SK-N-MC (cell line): ENCODE data around the gene HLA-A.
"Not testable (repeated sequence)": the region's sequence is repeated elsewhere in the genome, so short reads cannot be mapped to it uniquely, and the experiment has no call there.

Experiments
- DNase-seq: peaks from one replicate; pipeline ENCODE4 v3.0.0-alpha.2; 2011; ENCODE audit warnings: low read depth, low spot score
- H3K27ac ChIP-seq: fragments of 200-600 bp; sonication (generic); 2 replicates; pipeline ENCODE4 v1.5.1; 2016; ENCODE audit warnings: mixed run types
- H3K36me3 ChIP-seq: fragments of 200-600 bp; sonication (generic); 2 replicates; pipeline ENCODE4 v1.6.1; 2017; ENCODE audit warnings: antibody characterized with exemption, low read length, mixed read lengths; ENCODE audit not compliant: insufficient read depth
- H3K4me3 ChIP-seq: fragments of 200-600 bp; sonication (generic); 2 replicates; pipeline ENCODE4 v1.5.1; 2016
- H3K9ac ChIP-seq: fragments of 200-600 bp; sonication (generic); 2 replicates; pipeline ENCODE4 v1.8.0; 2017; ENCODE audit warnings: mixed run types, mixed read lengths; ENCODE audit not compliant: insufficient read length
- H3K9me3 ChIP-seq: fragments of 200-600 bp; sonication (generic); 2 replicates; pipeline ENCODE4 v1.6.1; 2017; ENCODE audit warnings: low read depth, mild to moderate bottlenecking, antibody characterized with exemption, low read length, moderate library complexity, mixed read lengths
- EZH2 ChIP-seq: fragments of 200-600 bp; sonication (generic); IDR thresholded peaks from one replicate; pipeline ENCODE4 v1.6.1; 2017; ENCODE audit warnings: antibody characterized with exemption
- FOXP2 ChIP-seq: optimal IDR thresholded peaks from 2 replicates; pipeline ENCODE3; 2011; ENCODE audit warnings: mild to moderate bottlenecking, moderate library complexity; ENCODE audit not compliant: insufficient read depth; ENCODE audit errors: extremely low read length, control extremely low read depth
- POLR2AphosphoS5 ChIP-seq: IDR thresholded peaks from 2 replicates; pipeline ENCODE4 v1.6.1; 2012; ENCODE audit warnings: mild to moderate bottlenecking, low read depth, low read length, borderline replicate concordance

Gene HLA-A

GRCh38 chr6:29953001-29953441, 10.7 kb downstream of the HLA-A start:
- H3K27ac ChIP-seq = no peak overlapping the region
- no peaks in the 10 kb centered on the region for H3K9me3 ChIP-seq
- TF ChIP-seq FOXP2 = no peak
- no peak for TF ChIP-seq POLR2AphosphoS5
- no peak for TF ChIP-seq EZH2
- H3K4me3 ChIP-seq = no peak overlapping the region
- H3K36me3 ChIP-seq = no peaks in the 10 kb centered on the region; the same call in 1 of the 2 replicates
- no peak for DNase-seq
- H3K9ac ChIP-seq = no peak overlapping the region

DNA sequence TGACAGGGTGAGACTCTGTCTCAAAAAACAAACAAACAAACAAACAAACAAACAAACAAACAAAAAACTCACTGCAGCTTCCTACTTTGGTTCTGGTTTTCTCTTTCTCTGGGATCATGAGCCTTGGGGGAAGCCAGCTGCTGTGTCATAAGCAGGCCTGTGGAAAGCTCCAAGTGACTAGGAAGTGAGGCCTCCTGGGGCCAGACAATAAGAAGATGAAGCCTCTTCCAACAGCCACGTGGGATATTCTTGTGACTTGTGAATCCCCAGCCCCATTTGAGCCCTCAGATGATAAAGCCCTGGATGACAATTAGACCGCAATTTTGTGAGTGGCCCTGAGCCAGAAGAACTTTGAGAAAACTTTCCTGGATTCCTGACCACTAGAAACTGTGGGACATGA, 11.4 kb downstream of the HLA-A start:
- Histone ChIP-seq H3K9ac (no peak overlapping the region), H3K4me3 (no peak overlapping the region), H3K27ac (no peak overlapping the region), H3K9me3 (no peaks in the 10 kb centered on the region), H3K36me3 (no peaks in the 10 kb centered on the region)
- TF ChIP-seq FOXP2 = no peak
- no peak for TF ChIP-seq EZH2
- no peak for TF ChIP-seq POLR2AphosphoS5
- no peak for DNase-seq

- Histone ChIP-seq H3K9me3 (no peaks in the 10 kb centered on the region), H3K36me3 (no peaks in the 10 kb centered on the region), H3K9ac (no peak overlapping the region), H3K27ac (no peak overlapping the region), H3K4me3 (no peak overlapping the region)
- TF ChIP-seq POLR2AphosphoS5 = no peak
- TF ChIP-seq FOXP2 = no peak
- no peak for TF ChIP-seq EZH2
- no peak for DNase-seq
These were observed 11.9 kb downstream of the HLA-A start for GRCh38 chr6:29954272-29954671.

DNA sequence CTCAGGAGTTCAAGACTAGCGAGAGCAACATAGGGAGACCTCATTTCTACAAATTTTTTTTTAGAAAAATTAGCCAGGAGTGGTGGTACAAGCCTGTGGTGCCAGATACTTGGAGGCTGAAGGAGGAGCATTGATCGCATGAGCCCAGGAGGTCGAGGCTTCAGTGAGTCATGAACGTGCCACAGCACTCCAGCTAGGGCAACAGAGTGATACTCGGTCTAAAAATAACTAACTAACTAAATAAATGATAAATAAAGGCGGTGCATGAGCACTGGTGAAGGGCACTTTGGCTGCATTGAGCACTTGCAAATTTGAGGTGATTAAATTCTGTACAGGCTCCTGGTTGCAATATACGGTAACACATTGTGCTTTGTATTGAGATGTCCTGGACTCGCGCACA, 13.5 kb downstream of the HLA-A start:
- no peak overlapping the region for H3K4me3 ChIP-seq
- TF ChIP-seq EZH2 (no peak), FOXP2 (no peak), POLR2AphosphoS5 (no peak)
- no peak overlapping the region for H3K9ac ChIP-seq
- DNase-seq = no peak
- no peaks in the 10 kb centered on the region for H3K36me3 ChIP-seq
- no peaks in the 10 kb centered on the region for H3K9me3 ChIP-seq
- H3K27ac ChIP-seq = no peak overlapping the region

GRCh38 chr6:29956518-29956917, 14.2 kb downstream of the HLA-A start:
- Histone ChIP-seq H3K27ac (no peak overlapping the region), H3K36me3 (no peaks in the 10 kb centered on the region), H3K9ac (no peak overlapping the region), H3K9me3 (no peaks in the 10 kb centered on the region), H3K4me3 (no peak overlapping the region)
- no peak for DNase-seq
- no peak for TF ChIP-seq EZH2
- no peak for TF ChIP-seq FOXP2
- TF ChIP-seq POLR2AphosphoS5 = no peak

DNA sequence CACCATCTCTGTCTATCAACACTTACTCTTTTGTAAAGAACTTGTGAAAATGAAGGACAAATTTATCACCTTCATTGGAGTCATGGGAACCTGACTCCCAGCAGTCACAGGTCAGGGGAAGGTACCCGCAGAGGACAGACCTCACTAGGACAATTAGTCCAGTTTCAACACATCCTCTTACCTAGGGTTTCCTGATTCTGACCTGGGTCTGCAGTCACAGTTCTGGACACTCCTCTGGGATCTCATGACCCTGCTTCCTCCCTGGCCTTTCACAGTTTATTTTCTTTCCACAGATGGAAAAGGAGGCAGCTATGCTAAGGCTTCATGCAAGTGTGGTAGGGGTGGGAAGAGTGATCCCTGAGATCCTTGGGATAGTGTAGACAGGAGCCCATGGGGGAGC, 15.7 kb downstream of the HLA-A start:
- H3K9me3 ChIP-seq = no peaks in the 10 kb centered on the region
- no peak overlapping the region for H3K27ac ChIP-seq
- no peak for TF ChIP-seq POLR2AphosphoS5
- TF ChIP-seq EZH2 = no peak
- no peak for TF ChIP-seq FOXP2
- no peaks in the 10 kb centered on the region for H3K36me3 ChIP-seq
- no peak overlapping the region for H3K4me3 ChIP-seq
- DNase-seq = no peak
- H3K9ac ChIP-seq = no peak overlapping the region

DNA sequence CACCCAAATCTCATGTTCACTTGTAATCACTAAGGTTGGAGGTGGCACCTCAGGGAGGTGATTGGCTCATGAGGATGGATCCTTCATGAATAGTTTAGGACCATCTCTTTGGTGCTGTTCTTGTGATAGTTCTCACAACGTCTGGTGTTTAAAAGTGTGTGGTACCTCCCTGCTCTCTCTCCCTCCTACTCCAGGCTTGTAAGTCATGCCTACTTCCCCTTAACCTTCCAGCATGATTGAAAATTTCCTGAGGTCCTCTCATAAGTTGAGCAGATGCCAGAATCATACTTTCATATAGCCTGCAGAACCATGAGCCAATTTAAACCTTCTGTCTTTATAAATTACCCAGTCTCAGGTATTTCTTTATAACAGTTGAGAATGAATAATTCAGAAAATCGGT, 16.6 kb downstream of the HLA-A start:
- no peak overlapping the region for H3K4me3 ChIP-seq
- TF ChIP-seq POLR2AphosphoS5 (no peak), FOXP2 (no peak), EZH2 (no peak)
- H3K9me3 ChIP-seq = no peaks in the 10 kb centered on the region
- DNase-seq = no peak
- H3K9ac ChIP-seq = no peak overlapping the region
- H3K36me3 ChIP-seq = no peaks in the 10 kb centered on the region
- no peak overlapping the region for H3K27ac ChIP-seq

- Histone ChIP-seq H3K27ac (no peak overlapping the region), H3K9ac (no peak overlapping the region), H3K36me3 (no peaks in the 10 kb centered on the region), H3K9me3 (no peaks in the 10 kb centered on the region), H3K4me3 (no peak overlapping the region)
- TF ChIP-seq POLR2AphosphoS5 (no peak), EZH2 (no peak), FOXP2 (no peak)
- no peak for DNase-seq
These were observed 17.1 kb downstream of the HLA-A start for GRCh38 chr6:29959467-29959866.

GRCh38 chr6:29961966-29962365, 19.6 kb downstream of the HLA-A start:
- H3K27ac ChIP-seq = no peak overlapping the region

DNA sequence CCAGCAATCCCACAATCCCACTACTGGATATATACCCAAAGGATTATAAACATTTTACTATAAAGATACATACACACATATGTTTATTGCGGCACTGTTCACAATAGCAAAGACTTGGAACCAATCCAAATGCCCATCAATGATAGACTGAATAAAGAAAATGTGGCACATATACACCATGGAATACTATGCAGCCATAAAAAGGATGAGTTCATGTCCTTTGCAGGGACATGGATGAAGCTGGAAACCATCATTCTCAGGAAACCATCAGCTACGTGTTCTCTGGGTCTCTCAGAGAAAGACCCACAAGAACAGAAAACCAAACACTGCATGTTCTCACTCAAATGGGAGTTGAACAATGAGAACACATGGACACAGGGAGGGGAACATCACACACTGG, 21.4 kb downstream of the HLA-A start:
- not testable (repeated sequence) for H3K36me3 ChIP-seq, DNase-seq, H3K9ac ChIP-seq, H3K9me3 ChIP-seq, H3K4me3 ChIP-seq
- peak overlapping the region; percentile 98 for H3K27ac ChIP-seq

More at GRCh38 chr6:29961966-29962365, 19.6 kb downstream of the HLA-A start:
- Histone ChIP-seq H3K36me3 (no peaks in the 10 kb centered on the region), H3K9me3 (no peaks in the 10 kb centered on the region), H3K4me3 (no peak overlapping the region), H3K9ac (no peak overlapping the region)
- no peak for DNase-seq
- no peak for TF ChIP-seq POLR2AphosphoS5
- TF ChIP-seq EZH2 = no peak
- TF ChIP-seq FOXP2 = no peak
